CD4-positive, alpha-beta T cell treated with Interleukin-15 for 4 hours (primary cell): ENCODE measurements around the gene SMARCA2.
"Not testable (repeated sequence)": the region's sequence is repeated elsewhere in the genome, so short reads cannot be mapped to it uniquely, and the experiment has no call there.

Source experiments
- DNase-seq: peaks from one replicate; pipeline ENCODE4 v3.0.0-alpha.2; 2020; ENCODE audit warnings: low spot score

Gene SMARCA2

GRCh38 chr9:2145746-2146145 is 130.6 kb downstream of the SMARCA2 start:
- DNase-seq, result no peak

- not testable (repeated sequence) for DNase-seq
Observed at GRCh38 chr9:2146700-2147099, 131.6 kb downstream of the SMARCA2 start.

- DNase-seq, result no peak
Observed at GRCh38 chr9:2150338-2150737, 135.2 kb downstream of the SMARCA2 start.

- no peak for DNase-seq
Observed at GRCh38 chr9:2151171-2151570, 136.0 kb downstream of the SMARCA2 start.

GRCh38 chr9:2152966-2153629 is 138.0 kb downstream of the SMARCA2 start:
- no peak for DNase-seq

GRCh38 chr9:2153630-2154217 is 138.6 kb downstream of the SMARCA2 start:
- DNase-seq, result no peak

GRCh38 chr9:2154731-2155130 is 139.6 kb downstream of the SMARCA2 start:
- DNase-seq, result no peak

- DNase-seq, result no peak
Observed at GRCh38 chr9:2155966-2156365, 140.8 kb downstream of the SMARCA2 start.

GRCh38 chr9:2157277-2158110 is 142.3 kb downstream of the SMARCA2 start:
- peak; percentile 9 for DNase-seq

GRCh38 chr9:2158111-2158610 is 143.0 kb downstream of the SMARCA2 start:
- peak; percentile 51 for DNase-seq

GRCh38 chr9:2158766-2159430 is 143.8 kb downstream of the SMARCA2 start:
- no peak for DNase-seq

- no peak for DNase-seq
Observed at GRCh38 chr9:2159521-2160454, 144.6 kb downstream of the SMARCA2 start.

GRCh38 chr9:2161661-2162060 is 146.5 kb downstream of the SMARCA2 start:
- no peak for DNase-seq

- no peak for DNase-seq
Observed at GRCh38 chr9:2163231-2163885, 148.2 kb downstream of the SMARCA2 start.

GRCh38 chr9:2164268-2164667 is 149.1 kb downstream of the SMARCA2 start:
- DNase-seq, result no peak

- no peak for DNase-seq
Observed at GRCh38 chr9:2166203-2166602, 151.1 kb downstream of the SMARCA2 start.

- DNase-seq, result no peak
Observed at GRCh38 chr9:2169035-2169434, 153.9 kb downstream of the SMARCA2 start.

- DNase-seq, result no peak
Observed at GRCh38 chr9:2170722-2171121, 155.6 kb downstream of the SMARCA2 start.

GRCh38 chr9:2173170-2173569 is 158.0 kb downstream of the SMARCA2 start:
- DNase-seq, result no peak

GRCh38 chr9:2173861-2174260 is 158.7 kb downstream of the SMARCA2 start:
- no peak for DNase-seq

- DNase-seq, result no peak
Observed at GRCh38 chr9:2174306-2174705, 159.2 kb downstream of the SMARCA2 start.
